Parathyroid adenoma (tissue), 2 donors: ENCODE results near the gene SHISA6.

Experiments used
- H2AFZ ChIP-seq: fragments of 300-600 bp; sonication (generic); one replicate; pipeline ENCODE4 v1.7.0; 2017; ENCODE audit warnings: antibody characterized with exemption, mild to moderate bottlenecking
- H3K27ac ChIP-seq: fragments of 300-600 bp; sonication (generic); one replicate; pipeline ENCODE4 v1.7.0; 2017
- H3K27me3 ChIP-seq: fragments of 300-600 bp; sonication (generic); one replicate; pipeline ENCODE4 v1.7.0; 2017; ENCODE audit warnings: low read length; ENCODE audit not compliant: control insufficient read depth, insufficient read depth
- H3K36me3 ChIP-seq: fragments of 300-600 bp; sonication (generic); one replicate; pipeline ENCODE4 v1.7.0; 2017; ENCODE audit warnings: low read length; ENCODE audit not compliant: control insufficient read depth, insufficient read depth
- H3K4me1 ChIP-seq: fragments of 300-600 bp; sonication (generic); one replicate; pipeline ENCODE4 v1.7.0; 2017; ENCODE audit warnings: control low read depth
- H3K4me2 ChIP-seq: fragments of 300-600 bp; sonication (generic); one replicate; pipeline ENCODE4 v1.7.0; 2017; ENCODE audit warnings: low read length
- H3K4me3 ChIP-seq: fragments of 300-600 bp; sonication (generic); one replicate; pipeline ENCODE4 v1.7.0; 2017; ENCODE audit warnings: low read depth, low read length
- H3K79me2 ChIP-seq: fragments of 300-600 bp; sonication (generic); one replicate; pipeline ENCODE4 v1.7.0; 2017; ENCODE audit warnings: control low read depth
- H3K9ac ChIP-seq: fragments of 300-600 bp; sonication (generic); one replicate; pipeline ENCODE4 v1.7.0; 2017; ENCODE audit warnings: mild to moderate bottlenecking
- H3K9me3 ChIP-seq: fragments of 300-600 bp; sonication (generic); one replicate; pipeline ENCODE4 v1.7.0; 2017; ENCODE audit warnings: low read length; ENCODE audit not compliant: control insufficient read depth
- TF ChIP-seq, protein P1 (sequence below): fragments of 300-600 bp; sonication (generic); IDR thresholded peaks from one replicate; pipeline ENCODE4 v1.7.0; 2017; ENCODE audit warnings: antibody characterized with exemption, mild to moderate bottlenecking
- donor health status: primary hyperparathyroidism.

Gene SHISA6

DNA sequence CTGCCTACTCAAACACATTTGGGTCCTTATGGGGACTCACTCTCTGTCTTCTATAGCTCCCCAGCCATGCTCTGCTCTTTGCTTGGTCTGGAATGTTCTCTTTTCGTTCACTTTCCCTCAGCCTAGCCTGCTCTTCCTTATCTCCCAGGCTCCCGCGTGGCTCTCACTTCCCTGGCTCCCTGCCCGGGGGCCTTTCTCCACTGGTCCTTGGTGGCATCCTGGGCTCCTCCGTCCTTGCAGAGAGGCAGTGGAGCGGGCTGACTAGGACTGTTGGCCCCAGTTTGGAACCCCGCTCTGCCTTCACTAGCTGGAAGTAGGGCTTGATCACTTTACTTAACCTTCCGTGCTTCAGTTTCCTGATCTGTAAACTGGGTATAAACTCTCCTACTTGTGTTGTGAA lies 31.2 kb downstream of the SHISA6 start:
- Histone ChIP-seq H3K9ac (no peak overlapping the region), H3K27ac (no peak overlapping the region), H3K4me2 (no peak overlapping the region), H3K79me2 (no peaks in the 10 kb centered on the region), H3K4me1 (no peaks in the 10 kb centered on the region), H3K9me3 (no peaks in the 10 kb centered on the region), H3K36me3 (no peaks in the 10 kb centered on the region), H3K27me3 (no peaks in the 10 kb centered on the region), H3K4me3 (no peak overlapping the region), H2AFZ (no peak overlapping the region)
- TF ChIP-seq, protein P1, sequence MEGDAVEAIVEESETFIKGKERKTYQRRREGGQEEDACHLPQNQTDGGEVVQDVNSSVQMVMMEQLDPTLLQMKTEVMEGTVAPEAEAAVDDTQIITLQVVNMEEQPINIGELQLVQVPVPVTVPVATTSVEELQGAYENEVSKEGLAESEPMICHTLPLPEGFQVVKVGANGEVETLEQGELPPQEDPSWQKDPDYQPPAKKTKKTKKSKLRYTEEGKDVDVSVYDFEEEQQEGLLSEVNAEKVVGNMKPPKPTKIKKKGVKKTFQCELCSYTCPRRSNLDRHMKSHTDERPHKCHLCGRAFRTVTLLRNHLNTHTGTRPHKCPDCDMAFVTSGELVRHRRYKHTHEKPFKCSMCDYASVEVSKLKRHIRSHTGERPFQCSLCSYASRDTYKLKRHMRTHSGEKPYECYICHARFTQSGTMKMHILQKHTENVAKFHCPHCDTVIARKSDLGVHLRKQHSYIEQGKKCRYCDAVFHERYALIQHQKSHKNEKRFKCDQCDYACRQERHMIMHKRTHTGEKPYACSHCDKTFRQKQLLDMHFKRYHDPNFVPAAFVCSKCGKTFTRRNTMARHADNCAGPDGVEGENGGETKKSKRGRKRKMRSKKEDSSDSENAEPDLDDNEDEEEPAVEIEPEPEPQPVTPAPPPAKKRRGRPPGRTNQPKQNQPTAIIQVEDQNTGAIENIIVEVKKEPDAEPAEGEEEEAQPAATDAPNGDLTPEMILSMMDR = no peak

DNA sequence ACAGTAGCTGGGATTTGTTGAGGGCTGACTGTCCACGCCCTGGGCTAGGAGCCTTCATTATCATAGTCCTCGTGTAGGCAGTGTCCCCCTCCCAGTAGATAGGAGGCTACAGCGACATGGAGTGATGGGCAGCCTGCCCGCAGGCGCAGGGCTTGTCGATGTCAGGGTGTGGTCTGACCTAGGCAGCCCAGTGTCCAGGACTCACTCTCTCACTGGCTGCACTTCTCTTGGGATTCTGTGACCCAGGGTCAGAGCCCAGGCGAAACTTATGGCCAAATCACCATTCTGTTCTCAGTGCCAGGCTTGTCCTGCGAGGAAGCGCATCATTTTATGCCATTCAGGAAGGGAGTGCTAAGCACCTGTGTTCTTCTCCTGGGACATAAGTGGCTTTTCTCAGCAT lies 32.6 kb downstream of the SHISA6 start:
- Histone ChIP-seq H3K27me3 (no peaks in the 10 kb centered on the region), H3K4me1 (peaks cover 4% of the 10 kb centered on the region), H3K36me3 (no peaks in the 10 kb centered on the region), H3K79me2 (no peaks in the 10 kb centered on the region), H3K4me2 (no peak overlapping the region), H3K27ac (no peak overlapping the region), H2AFZ (no peak overlapping the region), H3K4me3 (no peak overlapping the region), H3K9ac (no peak overlapping the region), H3K9me3 (no peaks in the 10 kb centered on the region)
- TF ChIP-seq, protein P1 = no peak

DNA sequence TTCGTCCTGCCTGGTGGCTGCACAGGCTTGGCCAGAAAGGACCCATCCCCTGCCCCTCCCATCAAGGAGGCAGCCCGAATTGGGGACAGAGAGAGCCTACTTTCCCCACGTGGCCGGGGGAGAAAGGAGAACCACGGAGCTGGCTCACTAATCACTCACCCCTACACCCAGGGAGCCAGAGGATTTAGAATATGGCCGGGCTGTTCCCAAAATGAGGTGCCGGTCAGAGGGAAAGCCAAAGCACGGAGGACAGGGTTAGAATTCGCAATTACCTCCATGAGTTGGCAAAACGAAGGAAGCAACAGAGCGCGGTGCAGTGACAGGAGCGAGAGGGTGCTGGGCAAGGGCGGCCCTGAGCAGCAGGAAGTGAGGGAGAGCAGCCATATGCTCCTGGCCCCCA lies 33.1 kb downstream of the SHISA6 start:
- Histone ChIP-seq H3K27me3 (no peaks in the 10 kb centered on the region), H3K27ac (no peak overlapping the region), H3K36me3 (no peaks in the 10 kb centered on the region), H3K9ac (no peak overlapping the region), H2AFZ (no peak overlapping the region), H3K79me2 (no peaks in the 10 kb centered on the region), H3K4me1 (peaks cover 6% of the 10 kb centered on the region), H3K9me3 (no peaks in the 10 kb centered on the region), H3K4me2 (no peak overlapping the region), H3K4me3 (no peak overlapping the region)
- TF ChIP-seq, protein P1 = no peak

DNA sequence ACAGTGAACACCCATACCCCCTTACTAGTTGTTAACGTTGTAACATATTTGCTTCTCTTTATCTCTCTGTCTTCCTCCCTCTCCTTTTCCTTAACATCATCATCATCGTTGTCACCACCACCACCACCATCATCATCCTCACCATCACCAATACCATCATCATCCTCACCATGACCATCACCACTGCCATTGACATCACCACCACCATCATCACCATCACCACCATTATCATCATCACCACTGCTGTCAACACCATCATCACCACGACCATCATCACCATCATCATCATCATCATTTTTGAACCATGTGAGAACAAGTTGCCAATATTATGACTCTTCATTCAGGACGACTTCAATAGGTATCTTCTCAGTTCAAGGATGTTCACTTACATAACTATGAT lies 35.5 kb downstream of the SHISA6 start:
- Histone ChIP-seq H3K9me3 (no peaks in the 10 kb centered on the region), H3K4me1 (peaks cover 6% of the 10 kb centered on the region), H2AFZ (no peak overlapping the region), H3K27ac (no peak overlapping the region), H3K9ac (no peak overlapping the region), H3K79me2 (no peaks in the 10 kb centered on the region), H3K4me3 (no peak overlapping the region), H3K27me3 (no peaks in the 10 kb centered on the region), H3K4me2 (no peak overlapping the region), H3K36me3 (no peaks in the 10 kb centered on the region)
- TF ChIP-seq, protein P1 = no peak

DNA sequence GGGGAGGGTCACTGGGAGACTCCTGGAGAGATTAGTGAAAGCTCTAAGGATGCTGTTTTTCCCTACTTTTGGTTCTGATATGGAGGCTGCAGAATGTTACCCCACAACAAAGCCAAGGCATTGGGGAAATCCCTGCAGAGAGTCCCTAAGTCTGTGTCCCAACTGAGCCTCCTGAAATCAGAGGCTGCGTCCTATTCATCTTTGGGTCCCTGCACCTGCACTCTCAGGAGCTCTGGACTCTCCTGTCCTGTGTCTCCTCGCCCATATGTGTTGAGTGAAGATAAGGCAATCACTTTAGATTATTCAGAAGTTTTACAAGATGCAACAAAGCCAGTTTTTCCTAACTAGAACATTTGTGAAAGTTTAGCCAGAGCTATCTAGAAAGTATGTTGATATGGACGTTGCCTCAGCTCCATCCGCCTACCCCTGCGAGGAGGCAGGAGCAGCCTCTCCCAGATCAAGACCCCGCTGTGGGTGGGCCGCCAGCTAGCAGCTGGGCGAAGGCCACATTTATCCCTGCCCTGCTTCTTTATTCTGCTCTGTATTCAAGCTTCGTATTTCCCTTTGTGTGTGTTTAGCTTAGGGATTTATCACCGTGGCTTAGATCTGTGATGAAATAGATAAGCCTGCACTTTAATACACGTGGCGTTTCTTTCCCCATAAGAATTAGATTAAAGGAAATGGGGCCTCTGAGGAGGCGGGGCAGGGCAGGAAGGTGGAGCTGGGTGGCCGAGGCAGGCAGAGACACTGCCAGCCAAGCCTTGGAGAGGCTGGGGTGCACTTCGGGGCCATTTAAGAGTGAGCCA lies 37.4 kb downstream of the SHISA6 start:
- Histone ChIP-seq H3K4me3 (no peak overlapping the region), H3K9ac (no peak overlapping the region)

More for the DNA sequence above, 37.4 kb downstream of the SHISA6 start:
- no peaks in the 10 kb centered on the region for H3K36me3 ChIP-seq
- H2AFZ ChIP-seq = peak overlapping the region; percentile 66
- H3K9me3 ChIP-seq = no peaks in the 10 kb centered on the region
- no peaks in the 10 kb centered on the region for H3K79me2 ChIP-seq
- no peak overlapping the region for H3K4me2 ChIP-seq
- peaks cover 6% of the 10 kb centered on the region for H3K4me1 ChIP-seq
- no peaks in the 10 kb centered on the region for H3K27me3 ChIP-seq
- TF ChIP-seq, protein P1 = no peak
- H3K27ac ChIP-seq = no peak overlapping the region
